ENCODE measurements around the gene ZYX. TPM values are rescaled to one million over a fixed set of nuclear protein-coding genes. Genes with fewer than 3 reads are reported as not detected.
"Not testable (repeated sequence)": the region's sequence is repeated elsewhere in the genome, so short reads cannot be mapped to it uniquely, and the experiment has no call there.

The ZYX gene
- total RNA-seq, 2 experiments from 2014 or later = 235 to 249 TPM

DNA sequence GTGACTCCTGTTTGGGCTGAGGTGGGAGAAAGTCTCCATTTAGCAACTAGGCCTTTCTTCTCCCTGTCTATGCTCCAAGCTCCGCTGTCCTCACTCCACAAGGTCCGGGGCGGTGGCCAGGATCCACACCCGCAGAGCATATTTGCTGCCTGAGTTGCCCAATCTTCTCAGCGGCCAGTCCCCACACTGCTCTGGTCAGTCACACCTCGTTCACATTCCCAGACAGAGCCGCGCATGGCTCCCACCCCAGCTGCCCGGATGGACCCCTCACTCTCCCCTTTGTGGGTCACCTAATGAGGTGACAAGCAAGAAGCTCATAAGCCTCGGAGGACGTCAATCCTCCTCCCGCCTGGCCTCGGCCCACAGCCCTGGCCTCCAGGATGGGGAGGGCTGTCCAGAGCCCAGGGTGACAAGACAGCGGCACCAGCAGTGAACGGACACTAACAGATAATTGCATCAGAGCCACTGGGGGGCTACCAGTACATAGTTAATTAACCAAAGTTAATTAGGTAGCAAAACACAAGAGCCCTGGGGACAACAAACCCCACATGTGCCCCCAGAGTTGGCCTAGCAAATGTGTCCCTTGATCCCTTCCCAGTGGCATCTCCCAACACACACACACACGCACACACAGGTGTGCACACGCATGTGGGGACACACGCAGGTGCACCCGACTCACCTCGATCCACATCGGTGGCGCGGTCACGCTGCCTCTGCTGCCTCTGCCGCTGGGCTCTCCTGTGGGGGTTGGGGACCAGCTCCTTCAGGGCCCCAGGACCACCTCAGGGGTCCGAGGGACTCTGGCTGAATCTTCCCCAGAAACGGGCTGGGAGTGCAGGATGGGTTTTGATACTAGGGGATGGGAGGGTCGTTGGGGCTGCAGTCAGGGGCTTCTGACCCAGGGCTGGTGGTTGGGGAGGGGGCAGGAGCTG, 15.7 kb downstream of the ZYX start:
- POLR2A ChIA-PET = interaction anchor here (0.6 to 5.6 kb wide), 3 partner anchors 10 to 108 kb away, joined by 3 to 35 read pairs (median 6); partner anchors contain the start of genes CASP2 and EPHA1
- Mint-ChIP-seq H3K4me1 (peaks cover 9% of the 10 kb centered on the region), H3K4me3 (no peak overlapping the region), H3K27me3 (no peaks in the 10 kb centered on the region), H3K27ac (no peak overlapping the region), H3K9me3 (no peaks in the 10 kb centered on the region), H3K36me3 (ENCODE audit: low read depth) (peaks cover 10% of the 10 kb centered on the region)
- CTCF ChIA-PET = interaction anchor here (1.0 kb wide), 1 partner anchor 9 kb away, joined by 3 read pairs; no protein-coding TSS in a partner anchor
- DNase-seq = no peak

DNA sequence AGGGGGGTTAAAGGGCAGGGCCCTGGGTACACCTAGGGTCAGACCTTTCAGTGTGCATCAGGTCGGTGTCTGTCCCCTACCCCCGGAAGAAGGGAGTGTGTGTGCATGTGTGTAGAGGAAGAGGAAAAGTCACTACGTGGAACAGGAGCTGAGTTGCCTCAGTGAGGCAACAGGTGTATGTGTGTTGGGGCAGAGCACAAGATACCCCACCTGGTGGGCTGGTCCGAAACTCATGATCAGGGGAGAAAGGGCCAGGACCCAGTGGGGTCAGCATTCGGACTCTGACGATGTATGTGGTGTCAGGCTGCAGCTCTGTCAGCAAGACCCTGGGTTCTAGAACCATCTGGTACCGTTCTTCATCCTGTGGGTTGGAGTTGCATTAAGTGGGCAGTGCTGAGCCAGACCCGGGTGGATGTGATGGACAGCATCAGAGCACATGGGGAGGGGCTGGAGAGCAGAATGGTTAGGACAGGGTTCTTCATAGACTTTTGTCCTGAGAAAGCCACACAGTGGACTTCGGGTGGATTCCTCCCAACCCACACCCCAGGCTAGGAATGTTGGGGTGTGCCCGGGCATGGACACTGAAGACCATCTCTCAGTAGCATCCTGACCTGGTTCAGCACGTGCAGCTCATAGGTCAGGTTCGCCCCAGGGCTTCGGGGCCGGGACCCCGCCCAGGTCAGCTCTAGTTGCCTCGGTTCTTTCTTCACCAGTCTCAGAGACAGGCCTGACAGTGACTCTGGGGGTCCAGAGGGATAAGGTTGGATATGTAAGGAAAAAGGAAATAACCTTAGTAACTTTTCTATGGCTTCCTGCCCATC, 16.8 kb downstream of the ZYX start:
- ChIA-PET CTCF (no interaction called here), POLR2A (interaction anchor here (0.6 kb wide), 1 partner anchor 110 kb away, joined by 3 read pairs; the partner anchor contains the start of gene CASP2)
- Mint-ChIP-seq H3K4me3 (no peak overlapping the region), H3K27ac (no peak overlapping the region), H3K9me3 (no peaks in the 10 kb centered on the region), H3K36me3 (ENCODE audit: low read depth) (peaks cover 2% of the 10 kb centered on the region), H3K27me3 (no peaks in the 10 kb centered on the region), H3K4me1 (peaks cover 9% of the 10 kb centered on the region)
- DNase-seq = no peak

DNA sequence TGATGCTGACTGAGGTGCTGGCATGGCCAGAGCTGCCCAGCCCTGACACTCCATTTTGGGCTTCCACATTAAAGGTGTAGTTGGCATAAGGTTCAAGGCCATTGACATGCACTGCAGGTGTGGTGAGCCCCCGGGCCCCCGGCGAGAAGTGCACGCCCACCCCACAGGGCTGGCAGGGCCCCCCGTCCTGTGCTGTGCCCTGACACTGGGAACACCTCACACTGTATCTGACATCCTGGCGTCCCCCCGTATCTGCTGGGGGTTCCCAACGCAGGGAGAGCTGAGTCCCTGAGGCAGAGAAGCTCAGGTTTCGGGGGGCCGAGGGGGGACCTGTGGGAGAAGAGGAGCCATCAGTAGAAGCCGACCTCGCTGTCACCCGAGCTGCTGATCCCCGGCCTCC, 17.5 kb downstream of the ZYX start:
- no peaks in the 10 kb centered on the region for H3K9me3 Mint-ChIP-seq
- DNase-seq = no peak
- no peak overlapping the region for H3K27ac Mint-ChIP-seq
- ChIA-PET POLR2A (no interaction called here), CTCF (no interaction called here)
- no peaks in the 10 kb centered on the region for H3K36me3 Mint-ChIP-seq (ENCODE audit: low read depth)
- H3K27me3 Mint-ChIP-seq = no peaks in the 10 kb centered on the region
- H3K4me3 Mint-ChIP-seq = no peak overlapping the region
- peaks cover 9% of the 10 kb centered on the region for H3K4me1 Mint-ChIP-seq

DNA sequence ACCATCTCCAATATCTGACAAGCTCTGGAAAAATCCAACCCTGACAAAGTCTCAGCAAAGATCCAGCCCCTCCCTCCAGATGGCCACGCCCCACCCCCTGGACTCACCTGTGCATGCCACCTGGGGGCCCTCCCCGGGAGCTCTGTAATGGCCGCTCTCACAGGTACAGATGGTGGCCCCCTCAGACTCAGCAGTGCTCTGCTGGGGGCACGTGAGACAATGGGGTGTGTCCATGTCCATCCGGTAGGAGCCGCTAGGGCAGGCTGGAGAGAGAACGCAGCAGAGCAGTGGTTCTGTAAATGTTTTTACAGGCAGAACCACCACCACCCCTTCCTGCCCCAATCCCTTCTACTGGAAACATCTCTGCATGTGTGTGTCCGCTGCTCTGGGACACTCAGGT, 18.0 kb downstream of the ZYX start:
- Mint-ChIP-seq H3K4me3 (no peak overlapping the region), H3K9me3 (no peaks in the 10 kb centered on the region), H3K4me1 (peaks cover 9% of the 10 kb centered on the region), H3K27ac (no peak overlapping the region), H3K27me3 (no peaks in the 10 kb centered on the region), H3K36me3 (ENCODE audit: low read depth) (no peaks in the 10 kb centered on the region)
- ChIA-PET POLR2A (no interaction called here), CTCF (no interaction called here)
- DNase-seq = no peak

DNA sequence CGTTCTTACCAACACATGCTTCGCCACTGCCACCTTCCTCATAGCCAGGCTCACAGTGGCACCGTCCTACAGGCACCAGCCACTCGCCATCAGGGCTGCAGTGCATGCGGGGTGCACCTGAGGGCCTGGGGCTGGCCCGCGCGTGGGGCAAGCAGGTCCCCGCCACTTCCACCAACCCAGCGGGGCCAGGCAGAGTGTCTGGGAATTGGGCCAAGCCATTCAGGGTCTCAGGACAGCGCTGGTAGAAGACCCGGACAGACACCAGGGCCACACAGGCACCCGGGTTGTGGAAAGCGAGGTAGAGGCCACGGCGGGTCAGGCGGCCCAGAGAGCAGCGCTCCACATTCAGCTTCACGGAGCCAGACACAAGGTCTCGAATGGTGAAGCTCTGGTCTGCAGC, 18.5 kb downstream of the ZYX start:
- ChIA-PET CTCF (no interaction called here), POLR2A (no interaction called here)
- H3K36me3 Mint-ChIP-seq (ENCODE audit: low read depth) = no peaks in the 10 kb centered on the region
- H3K4me3 Mint-ChIP-seq = no peak overlapping the region
- no peaks in the 10 kb centered on the region for H3K9me3 Mint-ChIP-seq
- DNase-seq = no peak
- H3K4me1 Mint-ChIP-seq = peaks cover 8% of the 10 kb centered on the region
- H3K27ac Mint-ChIP-seq = no peak overlapping the region
- H3K27me3 Mint-ChIP-seq = no peaks in the 10 kb centered on the region

DNA sequence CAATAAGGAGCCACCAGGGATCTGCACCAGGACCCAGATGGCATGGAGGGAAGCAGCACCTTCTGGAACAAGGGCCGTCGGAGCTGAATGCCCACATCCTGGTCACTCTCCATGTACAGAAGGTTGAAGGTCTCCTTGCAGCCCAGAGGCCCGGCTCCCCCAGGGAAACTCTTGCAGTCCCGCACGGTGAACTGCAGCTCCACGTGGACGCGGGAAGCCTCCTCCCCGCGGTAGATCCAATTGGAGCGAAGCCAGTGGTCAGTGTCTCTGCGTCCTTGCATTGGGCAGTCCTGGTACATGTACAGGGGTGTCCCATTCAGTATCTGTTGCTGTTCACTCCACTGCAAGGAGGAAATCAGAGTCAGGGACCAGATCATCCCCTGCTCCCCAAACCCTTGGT, 20.1 kb downstream of the ZYX start:
- DNase-seq = no peak
- POLR2A ChIA-PET = no interaction called here
- Mint-ChIP-seq H3K27ac (no peak overlapping the region), H3K4me1 (no peaks in the 10 kb centered on the region), H3K9me3 (no peaks in the 10 kb centered on the region), H3K36me3 (ENCODE audit: low read depth) (no peaks in the 10 kb centered on the region), H3K4me3 (no peak overlapping the region), H3K27me3 (no peaks in the 10 kb centered on the region)
- CTCF ChIA-PET = interaction anchor here (0.8 to 3.3 kb wide), 3 partner anchors 14 to 161 kb away, joined by 3 to 13 read pairs (median 7); no protein-coding TSS in a partner anchor

DNA sequence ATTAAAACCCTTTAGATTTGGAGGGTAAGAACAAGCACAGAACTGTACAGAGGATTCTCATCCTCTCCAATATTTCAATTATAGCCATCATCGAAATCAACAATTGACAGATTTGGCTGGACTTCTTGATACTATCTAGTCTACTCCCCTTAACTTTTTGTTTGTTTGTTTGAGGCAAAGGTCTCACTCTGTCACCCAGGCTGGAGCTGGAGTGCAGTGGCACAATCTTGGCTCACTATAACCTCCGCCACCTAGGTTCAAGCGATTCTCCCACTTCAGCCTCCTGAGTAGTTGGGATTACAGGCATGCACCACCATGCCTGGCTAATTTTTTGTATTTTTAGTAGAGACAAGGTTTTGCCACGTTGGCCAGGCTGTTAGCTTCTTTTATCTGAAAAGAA, 21.1 kb downstream of the ZYX start:
- H3K4me1 Mint-ChIP-seq; H3K27me3 Mint-ChIP-seq; H3K27ac Mint-ChIP-seq; DNase-seq; H3K9me3 Mint-ChIP-seq; H3K36me3 Mint-ChIP-seq (ENCODE audit: low read depth); POLR2A ChIA-PET; H3K4me3 Mint-ChIP-seq: not testable (repeated sequence)
- CTCF ChIA-PET = interaction anchor here (0.8 to 3.3 kb wide), 4 partner anchors 14 to 162 kb away, joined by 3 to 13 read pairs (median 5); no protein-coding TSS in a partner anchor

DNA sequence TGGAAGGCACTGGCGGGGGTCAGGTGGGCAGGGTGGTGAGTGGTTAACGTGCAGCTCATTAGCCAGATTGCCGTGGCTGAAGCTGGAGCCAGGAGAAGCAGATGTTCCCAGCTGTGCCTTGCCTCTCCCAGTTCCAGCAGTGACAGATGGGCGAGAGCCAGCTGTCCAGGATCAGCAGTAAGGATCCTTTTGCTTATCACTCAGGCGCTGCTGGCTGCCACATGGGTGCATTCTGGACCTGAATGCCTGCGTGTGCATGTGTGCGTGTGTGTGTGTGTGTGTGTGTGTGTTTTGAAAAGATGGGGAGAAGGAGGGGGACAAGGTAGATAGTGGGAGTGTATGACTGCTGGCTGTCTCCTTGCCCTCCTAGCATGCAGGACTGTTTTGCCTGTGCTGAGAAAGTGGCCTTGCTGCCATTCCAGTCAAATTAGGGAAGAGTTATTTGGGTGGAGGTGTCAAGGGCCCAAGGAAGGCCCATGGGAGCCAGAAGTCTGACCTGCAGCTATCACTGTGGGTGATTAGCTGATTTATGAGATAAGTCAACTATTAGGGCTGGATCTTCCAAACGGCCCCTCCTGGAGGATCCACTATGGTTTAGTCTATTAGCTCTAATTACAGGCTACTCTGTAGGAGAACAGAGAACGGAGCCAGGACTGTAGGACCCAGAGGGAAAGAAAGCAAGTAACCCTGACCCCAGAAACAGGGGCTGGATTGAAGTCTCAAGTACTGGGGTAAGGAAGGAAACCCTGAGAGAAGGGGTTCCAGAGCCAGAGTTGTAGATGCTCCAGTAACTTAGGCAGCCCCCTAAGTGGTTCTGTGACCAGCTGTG, 24.2 kb downstream of the ZYX start:
- POLR2A ChIA-PET = interaction anchor here (2.4 to 6.0 kb wide), 4 partner anchors 11 to 30 kb away, joined by 8 to 35 read pairs (median 18); partner anchors contain the start of gene ZYX

DNA sequence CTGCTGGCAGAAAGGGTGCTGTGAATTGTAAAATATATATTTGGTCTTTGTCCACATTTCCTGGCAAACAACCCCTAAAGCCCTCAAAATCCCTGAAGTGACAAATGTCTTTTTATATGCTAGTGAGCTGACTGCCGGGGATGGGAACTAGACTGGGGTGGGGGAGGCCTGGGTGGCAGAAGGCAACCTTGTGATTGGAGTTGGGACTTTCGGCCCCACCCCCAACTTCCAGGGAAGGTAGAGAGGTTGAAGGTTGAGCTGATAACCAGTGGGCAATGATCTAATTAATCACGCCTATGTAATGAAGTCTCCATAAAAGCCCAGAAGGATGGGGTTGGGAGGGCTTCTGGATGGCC, 24.8 kb downstream of the ZYX start:
- no peaks in the 10 kb centered on the region for H3K36me3 Mint-ChIP-seq (ENCODE audit: low read depth)
- ChIA-PET POLR2A (interaction anchor here (2.4 to 6.0 kb wide), 4 partner anchors 12 to 31 kb away, joined by 8 to 35 read pairs (median 18); partner anchors contain the start of gene ZYX), CTCF (interaction anchor here (1.0 to 3.9 kb wide), 5 partner anchors 10 to 165 kb away, joined by 3 to 19 read pairs (median 9); no protein-coding TSS in a partner anchor)
- DNase-seq = no peak
- no peaks in the 10 kb centered on the region for H3K9me3 Mint-ChIP-seq
- H3K4me1 Mint-ChIP-seq = peaks cover 33% of the 10 kb centered on the region
- H3K4me3 Mint-ChIP-seq = no peak overlapping the region
- peaks cover 12% of the 10 kb centered on the region for H3K27me3 Mint-ChIP-seq
- no peak overlapping the region for H3K27ac Mint-ChIP-seq

More for the DNA sequence above, 24.2 kb downstream of the ZYX start:
- Mint-ChIP-seq H3K27ac (no peak overlapping the region), H3K4me1 (peaks cover 31% of the 10 kb centered on the region), H3K36me3 (ENCODE audit: low read depth) (no peaks in the 10 kb centered on the region), H3K9me3 (no peaks in the 10 kb centered on the region), H3K27me3 (peaks cover 12% of the 10 kb centered on the region), H3K4me3 (no peak overlapping the region)
- no peak for DNase-seq
- CTCF ChIA-PET = interaction anchor here (1.0 to 3.9 kb wide), 3 partner anchors 9 to 165 kb away, joined by 3 to 19 read pairs (median 9); no protein-coding TSS in a partner anchor

DNA sequence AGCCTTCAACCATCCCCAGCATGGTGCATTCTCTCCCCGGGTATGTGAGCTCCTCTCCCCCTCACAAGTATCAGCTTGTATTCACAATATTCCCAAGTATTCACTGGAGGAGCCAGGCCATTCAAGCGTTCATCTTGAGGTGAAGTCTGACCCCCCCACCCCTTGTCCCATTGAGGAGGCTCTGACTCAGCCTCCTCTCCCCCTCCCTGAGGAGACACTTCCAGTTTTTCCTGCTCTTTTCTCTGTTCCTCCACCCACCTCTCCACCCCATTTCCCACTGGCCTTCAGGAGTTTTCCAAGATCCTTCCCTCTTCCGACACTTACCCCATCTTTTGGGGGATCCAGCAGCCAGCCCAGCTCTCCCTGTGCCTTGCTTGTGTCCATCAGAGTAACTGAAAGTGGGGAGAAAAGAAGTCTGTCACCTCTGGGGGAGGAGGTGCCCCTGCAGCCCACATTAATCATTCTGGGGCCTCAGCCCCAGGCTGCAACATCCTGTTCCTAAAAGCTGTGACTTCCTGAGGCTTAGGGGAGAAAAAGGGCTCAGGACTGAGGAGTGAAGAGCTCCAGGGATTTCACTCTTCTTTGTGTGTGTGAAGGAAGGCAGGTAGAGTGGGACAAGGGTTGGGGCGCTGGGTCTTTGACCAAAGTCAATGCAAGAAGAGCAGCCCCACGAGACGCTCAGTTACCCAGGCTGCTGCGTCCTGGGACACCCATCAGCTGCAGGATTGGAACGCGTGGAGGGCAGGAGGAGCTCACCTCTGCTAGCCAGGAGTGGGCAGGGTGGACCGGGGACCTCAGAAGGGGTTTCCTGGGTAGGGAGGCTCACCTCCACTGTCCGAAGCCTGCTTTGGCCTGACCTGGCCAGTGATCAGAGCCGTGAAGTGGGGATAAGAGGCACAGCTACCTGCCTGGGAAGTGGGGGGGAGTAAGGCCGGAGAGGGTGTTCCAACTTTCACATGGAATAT, 26.4 kb downstream of the ZYX start:
- Mint-ChIP-seq H3K4me3 (peak overlapping the region; percentile 45), H3K9me3 (no peaks in the 10 kb centered on the region), H3K27me3 (peaks cover 12% of the 10 kb centered on the region), H3K4me1 (peaks cover 33% of the 10 kb centered on the region), H3K27ac (no peak overlapping the region), H3K36me3 (ENCODE audit: low read depth) (no peaks in the 10 kb centered on the region)
- DNase-seq = peak; percentile 39
- POLR2A ChIA-PET = interaction anchor here (0.5 to 6.0 kb wide), 9 partner anchors 13 to 163 kb away, joined by 3 to 35 read pairs (median 8); partner anchors contain the start of genes CASP2, GSTK1 and ZYX
- CTCF ChIA-PET = interaction anchor here (1.0 to 3.9 kb wide), 9 partner anchors 9 to 167 kb away, joined by 3 to 21 read pairs (median 6); partner anchors contain the start of gene CASP2

DNA sequence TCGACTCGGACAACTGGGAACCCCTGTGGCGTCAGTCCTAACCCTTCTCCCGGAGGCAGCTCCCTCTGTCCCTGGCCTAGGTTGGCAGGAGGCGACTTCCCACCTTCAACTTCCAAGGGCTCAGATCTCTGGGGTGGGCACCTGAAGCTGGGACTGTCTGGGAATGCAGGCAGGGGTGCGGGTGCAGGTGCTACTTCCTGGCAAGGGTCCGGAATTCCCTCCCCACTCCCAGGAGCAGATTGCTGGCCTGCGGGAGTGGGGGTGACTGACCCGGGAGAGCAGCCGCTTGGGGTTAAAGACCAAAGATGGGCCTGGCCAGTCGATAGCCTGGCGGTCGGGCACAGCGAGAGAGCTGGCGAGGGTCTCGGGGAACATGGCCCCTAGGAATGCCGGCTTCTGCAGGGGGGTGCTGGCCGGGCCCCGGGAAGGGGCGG, 27.1 kb downstream of the ZYX start:
- Mint-ChIP-seq H3K36me3 (ENCODE audit: low read depth) (no peaks in the 10 kb centered on the region), H3K4me1 (peaks cover 33% of the 10 kb centered on the region)

More for the DNA sequence above, 27.1 kb downstream of the ZYX start:
- peak overlapping the region; percentile 45 for H3K4me3 Mint-ChIP-seq
- no peak for DNase-seq
- ChIA-PET POLR2A (interaction anchor here (0.5 to 6.0 kb wide), 8 partner anchors 14 to 163 kb away, joined by 3 to 35 read pairs (median 6); partner anchors contain the start of genes CASP2, GSTK1 and ZYX), CTCF (interaction anchor here (1.0 to 3.9 kb wide), 9 partner anchors 8 to 168 kb away, joined by 3 to 21 read pairs (median 6); partner anchors contain the start of gene CASP2)
- H3K27me3 Mint-ChIP-seq = peaks cover 12% of the 10 kb centered on the region
- H3K27ac Mint-ChIP-seq = no peak overlapping the region
- H3K9me3 Mint-ChIP-seq = no peaks in the 10 kb centered on the region

Measured in activated CD4-positive, alpha-beta memory T cell treated with anti-CD3 and anti-CD28 coated beads, Interleukin-2, amount 10 ng/mL, durations not matched to agents 7 days and 5 days (primary cell).